Measurements from ENCODE around the gene ZNF428. TPM values are rescaled to one million over a fixed set of nuclear protein-coding genes. Genes with fewer than 3 reads are reported as not detected.

Gene ZNF428
- total and polyA plus RNA-seq, 2 experiments from 2014 or later = 21.1 to 23.9 TPM

DNA sequence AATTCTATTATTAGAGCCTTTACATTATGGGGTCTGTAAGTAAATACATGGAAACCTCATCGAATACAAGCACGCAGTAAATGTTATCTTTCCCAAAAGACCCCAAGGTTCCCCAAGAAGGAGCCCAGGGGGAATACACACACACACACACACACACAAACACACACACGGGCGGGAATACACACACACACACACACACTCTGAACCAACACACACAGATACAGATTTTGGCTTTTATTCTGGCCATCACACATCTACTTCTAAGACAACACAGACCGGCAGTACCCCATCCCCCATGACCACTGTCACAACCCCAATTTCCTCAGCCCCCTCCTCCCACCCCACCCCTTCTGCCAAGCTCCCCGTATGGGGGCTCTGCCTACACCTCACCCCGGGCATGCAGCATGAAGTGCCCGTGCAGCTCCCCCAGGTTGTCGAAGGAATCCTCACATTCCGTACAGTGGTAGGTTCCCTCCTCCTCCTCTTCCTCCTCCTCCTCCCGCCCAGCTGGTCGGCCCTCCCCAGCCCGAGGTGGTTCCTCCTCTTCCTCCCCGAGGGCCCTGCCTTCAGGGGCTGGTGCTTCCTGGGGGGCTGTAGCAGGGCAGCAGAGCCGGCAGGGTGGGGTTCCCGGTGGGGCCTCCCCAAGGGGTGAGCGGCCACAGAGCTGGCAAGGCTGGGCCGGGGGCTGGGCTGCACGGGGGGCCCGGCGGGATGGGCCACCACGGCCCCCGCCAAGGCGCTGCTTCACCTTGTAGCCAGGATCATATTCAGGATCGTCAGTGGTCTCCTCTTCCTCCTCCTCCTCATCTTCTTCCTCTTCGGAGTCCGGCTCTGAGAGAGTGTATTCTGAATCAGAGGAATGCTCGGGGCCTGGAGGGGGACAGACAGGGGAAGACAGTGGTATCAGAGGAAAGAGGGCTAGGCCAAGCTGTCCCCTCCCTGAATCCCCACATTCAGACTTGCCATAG lies 11.9 kb downstream of the ZNF428 start:
- Histone ChIP-seq H3K4me3 (no peak overlapping the region), H2AFZ (no peak overlapping the region)
- peaks cover 9% of the 10 kb centered on the region for H3K4me1 Mint-ChIP-seq

More for the DNA sequence above, 11.9 kb downstream of the ZNF428 start:
- peaks cover 13% of the 10 kb centered on the region for H3K27me3 Mint-ChIP-seq (ENCODE audit: insufficient read depth, low read depth, poor library complexity)
- H3K79me2 ChIP-seq (replicated peaks; ENCODE audit: insufficient read depth) = no peaks in the 10 kb centered on the region
- H3K27ac Mint-ChIP-seq = peak overlapping the region; percentile 16; the same call in 1 of the 2 replicates
- no peak overlapping the region for H3K4me3 Mint-ChIP-seq
- no peaks in the 10 kb centered on the region for H3K4me1 ChIP-seq (ENCODE audit: insufficient read depth)
- DNase-seq (ENCODE audit: low spot score) (no peak), ATAC-seq (no peak)
- no peaks in the 10 kb centered on the region; the same call in 1 of the 2 replicates for H4K20me1 ChIP-seq (replicated peaks; ENCODE audit: insufficient read depth)
- no peaks in the 10 kb centered on the region for H3K27me3 ChIP-seq (ENCODE audit: insufficient read depth)
- H3K27ac ChIP-seq (ENCODE audit: low read depth) = no peak overlapping the region
- H3F3A ChIP-seq (replicated peaks; ENCODE audit: low read depth) = no peaks in the 10 kb centered on the region
- no peaks in the 10 kb centered on the region for H3K36me3 ChIP-seq (ENCODE audit: insufficient read depth)
- TF ChIP-seq NANOG (IDR thresholded peaks at IDR 0.05; ENCODE audit: borderline replicate concordance) = no peak
- TF ChIP-seq, protein P1, sequence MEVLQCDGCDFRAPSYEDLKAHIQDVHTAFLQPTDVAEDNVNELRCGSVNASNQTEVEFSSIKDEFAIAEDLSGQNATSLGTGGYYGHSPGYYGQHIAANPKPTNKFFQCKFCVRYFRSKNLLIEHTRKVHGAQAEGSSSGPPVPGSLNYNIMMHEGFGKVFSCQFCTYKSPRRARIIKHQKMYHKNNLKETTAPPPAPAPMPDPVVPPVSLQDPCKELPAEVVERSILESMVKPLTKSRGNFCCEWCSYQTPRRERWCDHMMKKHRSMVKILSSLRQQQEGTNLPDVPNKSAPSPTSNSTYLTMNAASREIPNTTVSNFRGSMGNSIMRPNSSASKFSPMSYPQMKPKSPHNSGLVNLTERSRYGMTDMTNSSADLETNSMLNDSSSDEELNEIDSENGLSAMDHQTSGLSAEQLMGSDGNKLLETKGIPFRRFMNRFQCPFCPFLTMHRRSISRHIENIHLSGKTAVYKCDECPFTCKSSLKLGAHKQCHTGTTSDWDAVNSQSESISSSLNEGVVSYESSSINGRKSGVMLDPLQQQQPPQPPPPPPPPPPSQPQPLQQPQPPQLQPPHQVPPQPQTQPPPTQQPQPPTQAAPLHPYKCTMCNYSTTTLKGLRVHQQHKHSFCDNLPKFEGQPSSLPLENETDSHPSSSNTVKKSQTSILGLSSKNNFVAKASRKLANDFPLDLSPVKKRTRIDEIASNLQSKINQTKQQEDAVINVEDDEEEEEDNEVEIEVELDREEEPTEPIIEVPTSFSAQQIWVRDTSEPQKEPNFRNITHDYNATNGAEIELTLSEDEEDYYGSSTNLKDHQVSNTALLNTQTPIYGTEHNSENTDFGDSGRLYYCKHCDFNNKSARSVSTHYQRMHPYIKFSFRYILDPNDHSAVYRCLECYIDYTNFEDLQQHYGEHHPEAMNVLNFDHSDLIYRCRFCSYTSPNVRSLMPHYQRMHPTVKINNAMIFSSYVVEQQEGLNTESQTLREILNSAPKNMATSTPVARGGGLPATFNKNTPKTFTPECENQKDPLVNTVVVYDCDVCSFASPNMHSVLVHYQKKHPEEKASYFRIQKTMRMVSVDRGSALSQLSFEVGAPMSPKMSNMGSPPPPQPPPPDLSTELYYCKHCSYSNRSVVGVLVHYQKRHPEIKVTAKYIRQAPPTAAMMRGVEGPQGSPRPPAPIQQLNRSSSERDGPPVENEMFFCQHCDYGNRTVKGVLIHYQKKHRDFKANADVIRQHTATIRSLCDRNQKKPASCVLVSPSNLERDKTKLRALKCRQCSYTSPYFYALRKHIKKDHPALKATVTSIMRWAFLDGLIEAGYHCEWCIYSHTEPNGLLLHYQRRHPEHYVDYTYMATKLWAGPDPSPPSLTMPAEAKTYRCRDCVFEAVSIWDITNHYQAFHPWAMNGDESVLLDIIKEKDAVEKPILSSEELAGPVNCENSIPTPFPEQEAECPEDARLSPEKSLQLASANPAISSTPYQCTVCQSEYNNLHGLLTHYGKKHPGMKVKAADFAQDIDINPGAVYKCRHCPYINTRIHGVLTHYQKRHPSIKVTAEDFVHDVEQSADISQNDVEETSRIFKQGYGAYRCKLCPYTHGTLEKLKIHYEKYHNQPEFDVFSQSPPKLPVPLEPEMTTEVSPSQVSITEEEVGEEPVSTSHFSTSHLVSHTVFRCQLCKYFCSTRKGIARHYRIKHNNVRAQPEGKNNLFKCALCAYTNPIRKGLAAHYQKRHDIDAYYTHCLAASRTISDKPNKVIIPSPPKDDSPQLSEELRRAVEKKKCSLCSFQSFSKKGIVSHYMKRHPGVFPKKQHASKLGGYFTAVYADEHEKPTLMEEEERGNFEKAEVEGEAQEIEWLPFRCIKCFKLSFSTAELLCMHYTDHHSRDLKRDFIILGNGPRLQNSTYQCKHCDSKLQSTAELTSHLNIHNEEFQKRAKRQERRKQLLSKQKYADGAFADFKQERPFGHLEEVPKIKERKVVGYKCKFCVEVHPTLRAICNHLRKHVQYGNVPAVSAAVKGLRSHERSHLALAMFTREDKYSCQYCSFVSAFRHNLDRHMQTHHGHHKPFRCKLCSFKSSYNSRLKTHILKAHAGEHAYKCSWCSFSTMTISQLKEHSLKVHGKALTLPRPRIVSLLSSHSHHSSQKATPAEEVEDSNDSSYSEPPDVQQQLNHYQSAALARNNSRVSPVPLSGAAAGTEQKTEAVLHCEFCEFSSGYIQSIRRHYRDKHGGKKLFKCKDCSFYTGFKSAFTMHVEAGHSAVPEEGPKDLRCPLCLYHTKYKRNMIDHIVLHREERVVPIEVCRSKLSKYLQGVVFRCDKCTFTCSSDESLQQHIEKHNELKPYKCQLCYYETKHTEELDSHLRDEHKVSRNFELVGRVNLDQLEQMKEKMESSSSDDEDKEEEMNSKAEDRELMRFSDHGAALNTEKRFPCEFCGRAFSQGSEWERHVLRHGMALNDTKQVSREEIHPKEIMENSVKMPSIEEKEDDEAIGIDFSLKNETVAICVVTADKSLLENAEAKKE (CRISPR knock-in tag; IDR thresholded peaks at IDR 0.05) = no peak
- no peaks in the 10 kb centered on the region for H3K9me2 ChIP-seq (ENCODE audit: insufficient read depth)
- peaks cover 2% of the 10 kb centered on the region for H3K9me3 Mint-ChIP-seq
- H3K4me2 ChIP-seq = no peak overlapping the region
- H3K36me3 Mint-ChIP-seq (ENCODE audit: low read depth) = peaks cover 17% of the 10 kb centered on the region
